ENCODE results near the gene PRKCE. TPM values are rescaled to one million over a fixed set of nuclear protein-coding genes. Genes with fewer than 3 reads are reported as not detected.

PRKCE gene
- total RNA-seq, 1 donor from 2014 or later = 46.5 TPM

GRCh38 chr2:45729753-45730512, 78.5 kb downstream of the PRKCE start:
- DNase-seq = peak; percentile 36

GRCh38 chr2:45731141-45731540, 79.7 kb downstream of the PRKCE start:
- DNase-seq = peak; percentile 6

- no peak for DNase-seq
Measured at GRCh38 chr2:45732436-45732835, 81.0 kb downstream of the PRKCE start.

GRCh38 chr2:45732946-45733345, 81.5 kb downstream of the PRKCE start:
- no peak for DNase-seq

- no peak for DNase-seq
Measured at GRCh38 chr2:45734336-45734735, 82.9 kb downstream of the PRKCE start.

- no peak for DNase-seq
Measured at GRCh38 chr2:45734952-45735351, 83.5 kb downstream of the PRKCE start.

- DNase-seq = no peak
Measured at GRCh38 chr2:45736757-45737704, 85.6 kb downstream of the PRKCE start.

- DNase-seq = no peak
Measured at GRCh38 chr2:45739796-45740485, 88.5 kb downstream of the PRKCE start.

GRCh38 chr2:45741161-45741850, 89.8 kb downstream of the PRKCE start:
- DNase-seq = no peak

GRCh38 chr2:45743531-45744396, 92.3 kb downstream of the PRKCE start:
- DNase-seq = peak; percentile 90

- no peak for DNase-seq
Measured at GRCh38 chr2:45745231-45745630, 93.8 kb downstream of the PRKCE start.

GRCh38 chr2:45746888-45747287, 95.4 kb downstream of the PRKCE start:
- DNase-seq = no peak

- no peak for DNase-seq
Measured at GRCh38 chr2:45747363-45747762, 95.9 kb downstream of the PRKCE start.

- no peak for DNase-seq
Measured at GRCh38 chr2:45748239-45748638, 96.8 kb downstream of the PRKCE start.

GRCh38 chr2:45750001-45750400, 98.5 kb downstream of the PRKCE start:
- no peak for DNase-seq

GRCh38 chr2:45750484-45750883, 99.0 kb downstream of the PRKCE start:
- no peak for DNase-seq

GRCh38 chr2:45753381-45753780, 101.9 kb downstream of the PRKCE start:
- DNase-seq = no peak

GRCh38 chr2:45754131-45755010, 102.9 kb downstream of the PRKCE start:
- DNase-seq = no peak

- DNase-seq = no peak
Measured at GRCh38 chr2:45755585-45756335, 104.3 kb downstream of the PRKCE start.

GRCh38 chr2:45758018-45758417, 106.5 kb downstream of the PRKCE start:
- no peak for DNase-seq
